ENCODE results near the gene BTLA.
"Not testable (repeated sequence)": the region's sequence is repeated elsewhere in the genome, so short reads cannot be mapped to it uniquely, and the experiment has no call there.

DNA sequence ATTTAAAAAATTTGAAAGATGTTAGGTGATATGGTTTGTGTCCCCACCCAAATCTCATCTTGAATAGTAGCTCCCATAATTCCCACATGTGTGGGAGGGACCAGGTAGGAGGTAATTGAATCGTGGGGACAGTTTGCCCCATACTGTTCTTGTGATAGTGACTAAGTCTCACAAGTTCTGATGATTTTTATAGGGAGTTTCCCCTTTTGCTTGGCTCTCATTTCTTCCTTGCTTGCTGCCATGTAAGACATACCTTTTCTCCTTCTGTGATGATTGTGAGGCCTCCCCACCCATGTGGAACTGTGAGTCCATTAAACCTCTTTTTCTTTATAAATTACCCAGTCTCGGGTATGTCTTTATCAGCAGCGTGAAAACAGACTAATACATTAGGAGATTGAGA is 19.7 kb upstream of the BTLA start:
- TF ChIP-seq CBFB (CRISPR knock-in tag; IDR thresholded peaks at IDR 0.05); TOPORS (CRISPR knock-in tag; IDR thresholded peaks at IDR 0.05); ZBTB49 (CRISPR knock-in tag; IDR thresholded peaks at IDR 0.05; ENCODE audit: borderline replicate concordance); MED13 (CRISPR knock-in tag; IDR thresholded peaks at IDR 0.05); RFX1 (IDR thresholded peaks at IDR 0.05); FOXK2 (IDR thresholded peaks at IDR 0.05): not testable (repeated sequence)
- TF ChIP-seq, protein P1, sequence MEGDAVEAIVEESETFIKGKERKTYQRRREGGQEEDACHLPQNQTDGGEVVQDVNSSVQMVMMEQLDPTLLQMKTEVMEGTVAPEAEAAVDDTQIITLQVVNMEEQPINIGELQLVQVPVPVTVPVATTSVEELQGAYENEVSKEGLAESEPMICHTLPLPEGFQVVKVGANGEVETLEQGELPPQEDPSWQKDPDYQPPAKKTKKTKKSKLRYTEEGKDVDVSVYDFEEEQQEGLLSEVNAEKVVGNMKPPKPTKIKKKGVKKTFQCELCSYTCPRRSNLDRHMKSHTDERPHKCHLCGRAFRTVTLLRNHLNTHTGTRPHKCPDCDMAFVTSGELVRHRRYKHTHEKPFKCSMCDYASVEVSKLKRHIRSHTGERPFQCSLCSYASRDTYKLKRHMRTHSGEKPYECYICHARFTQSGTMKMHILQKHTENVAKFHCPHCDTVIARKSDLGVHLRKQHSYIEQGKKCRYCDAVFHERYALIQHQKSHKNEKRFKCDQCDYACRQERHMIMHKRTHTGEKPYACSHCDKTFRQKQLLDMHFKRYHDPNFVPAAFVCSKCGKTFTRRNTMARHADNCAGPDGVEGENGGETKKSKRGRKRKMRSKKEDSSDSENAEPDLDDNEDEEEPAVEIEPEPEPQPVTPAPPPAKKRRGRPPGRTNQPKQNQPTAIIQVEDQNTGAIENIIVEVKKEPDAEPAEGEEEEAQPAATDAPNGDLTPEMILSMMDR (CRISPR knock-in tag; IDR thresholded peaks at IDR 0.05) = not testable (repeated sequence)
- TF ChIP-seq, protein P2, sequence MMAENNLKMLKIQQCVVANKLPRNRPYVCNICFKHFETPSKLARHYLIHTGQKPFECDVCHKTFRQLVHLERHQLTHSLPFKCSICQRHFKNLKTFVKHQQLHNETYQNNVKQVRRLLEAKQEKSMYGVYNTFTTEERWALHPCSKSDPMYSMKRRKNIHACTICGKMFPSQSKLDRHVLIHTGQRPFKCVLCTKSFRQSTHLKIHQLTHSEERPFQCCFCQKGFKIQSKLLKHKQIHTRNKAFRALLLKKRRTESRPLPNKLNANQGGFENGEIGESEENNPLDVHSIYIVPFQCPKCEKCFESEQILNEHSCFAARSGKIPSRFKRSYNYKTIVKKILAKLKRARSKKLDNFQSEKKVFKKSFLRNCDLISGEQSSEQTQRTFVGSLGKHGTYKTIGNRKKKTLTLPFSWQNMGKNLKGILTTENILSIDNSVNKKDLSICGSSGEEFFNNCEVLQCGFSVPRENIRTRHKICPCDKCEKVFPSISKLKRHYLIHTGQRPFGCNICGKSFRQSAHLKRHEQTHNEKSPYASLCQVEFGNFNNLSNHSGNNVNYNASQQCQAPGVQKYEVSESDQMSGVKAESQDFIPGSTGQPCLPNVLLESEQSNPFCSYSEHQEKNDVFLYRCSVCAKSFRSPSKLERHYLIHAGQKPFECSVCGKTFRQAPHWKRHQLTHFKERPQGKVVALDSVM (CRISPR knock-in tag; IDR thresholded peaks at IDR 0.05) = not testable (repeated sequence)

All from HepG2 (cell line).